Measurements from ENCODE around the gene F11R.
"Not testable (repeated sequence)": the region's sequence is repeated elsewhere in the genome, so short reads cannot be mapped to it uniquely, and the experiment has no call there.

Gene F11R

DNA sequence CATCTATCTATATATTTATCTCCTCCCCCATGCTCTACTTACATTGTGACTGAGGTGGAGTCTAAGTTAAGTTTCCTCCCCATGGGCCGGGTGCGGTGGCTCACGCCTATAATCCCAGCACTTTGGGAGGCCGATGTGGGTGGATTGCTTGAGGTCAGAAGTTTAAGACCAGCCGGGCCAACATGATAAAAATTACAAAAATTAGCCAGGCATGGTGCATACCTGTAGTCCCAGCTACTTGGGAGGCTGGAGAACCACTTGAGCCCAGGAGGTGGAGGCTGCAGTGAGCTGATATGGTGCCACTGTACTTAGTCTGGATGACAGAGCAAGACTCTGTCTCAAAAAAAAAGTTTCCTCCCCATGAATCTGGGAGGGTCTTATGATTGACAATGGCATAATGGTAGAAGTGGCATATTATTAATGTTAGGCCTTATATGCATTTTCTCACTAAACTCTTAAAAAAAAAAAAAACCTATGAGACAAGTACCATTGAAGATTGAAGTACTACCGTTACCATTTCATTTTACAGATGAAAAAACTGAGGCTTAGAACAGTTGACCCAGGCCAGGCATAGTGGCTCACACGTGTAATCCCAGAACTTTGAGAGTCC lies 11.2 kb downstream of the F11R start:
- no peak for DNase-seq

- no peak for DNase-seq
Measured at GRCh38 chr1:161008869-161009510, 12.0 kb downstream of the F11R start.

GRCh38 chr1:161007369-161007768 lies 13.6 kb downstream of the F11R start:
- no peak for DNase-seq

DNA sequence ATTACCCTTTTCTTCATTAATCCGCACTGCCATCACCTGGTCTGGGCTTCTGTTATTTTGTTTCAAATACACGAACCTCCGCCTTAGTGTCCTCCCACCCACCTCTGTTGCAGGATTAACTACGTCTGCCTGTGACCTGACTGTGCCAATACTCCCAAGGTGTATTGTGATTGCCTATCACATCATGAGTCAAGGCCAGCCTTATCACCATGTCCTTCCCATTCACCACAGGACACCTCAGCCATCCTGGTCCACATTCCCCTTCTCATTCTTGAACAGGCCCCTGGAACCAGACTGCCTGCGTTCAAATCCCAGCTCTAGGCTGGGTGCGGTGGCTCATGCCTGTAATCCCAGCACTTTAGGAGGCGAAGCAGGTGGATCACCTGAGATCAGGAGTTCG lies 14.4 kb downstream of the F11R start:
- no peak for DNase-seq

DNA sequence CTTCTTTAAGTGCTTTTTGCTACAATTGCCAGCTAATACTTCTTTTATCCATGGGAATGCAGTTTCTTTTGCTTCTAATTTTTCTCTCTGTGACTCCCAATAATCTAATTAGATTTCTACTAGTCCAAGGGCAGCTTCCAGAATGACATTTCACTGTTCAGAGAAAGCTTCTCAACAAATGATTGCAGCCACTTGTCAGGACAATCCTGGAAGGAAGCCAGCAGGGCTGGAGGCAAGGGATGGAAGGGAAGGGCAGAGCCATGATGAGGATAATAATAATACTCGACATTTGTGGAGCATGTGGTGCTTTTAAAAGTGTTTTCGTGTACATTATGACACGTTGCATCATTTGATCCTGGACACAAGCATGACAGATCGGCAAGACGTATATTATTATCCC lies 19.4 kb downstream of the F11R start:
- no peak for DNase-seq

- DNase-seq, result no peak
Measured at GRCh38 chr1:161000736-161001480, 20.0 kb downstream of the F11R start.

GRCh38 chr1:160999376-160999775 lies 21.6 kb downstream of the F11R start:
- DNase-seq, result no peak

- DNase-seq, result peak; percentile 62
Measured at GRCh38 chr1:160997323-160998038, 23.5 kb downstream of the F11R start.

DNA sequence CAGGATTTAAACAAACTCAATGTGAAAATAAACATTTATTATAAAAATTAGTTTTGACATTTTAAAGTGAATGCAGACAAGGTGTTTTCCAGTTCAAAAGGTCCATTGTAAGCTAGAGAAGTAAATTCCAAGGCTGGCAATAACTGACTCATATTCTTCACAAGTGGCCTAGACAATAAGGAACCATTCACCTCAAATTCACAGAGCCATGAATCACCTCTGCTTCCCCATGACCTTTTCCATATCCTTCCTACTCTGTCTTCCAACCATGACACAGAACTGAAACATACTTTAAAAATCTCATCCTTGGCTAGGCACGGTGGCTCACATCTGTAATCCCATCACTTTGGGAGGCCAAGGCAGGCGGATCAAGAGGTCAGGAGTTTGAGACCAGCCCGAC lies 24.8 kb downstream of the F11R start:
- no peak for DNase-seq

DNA sequence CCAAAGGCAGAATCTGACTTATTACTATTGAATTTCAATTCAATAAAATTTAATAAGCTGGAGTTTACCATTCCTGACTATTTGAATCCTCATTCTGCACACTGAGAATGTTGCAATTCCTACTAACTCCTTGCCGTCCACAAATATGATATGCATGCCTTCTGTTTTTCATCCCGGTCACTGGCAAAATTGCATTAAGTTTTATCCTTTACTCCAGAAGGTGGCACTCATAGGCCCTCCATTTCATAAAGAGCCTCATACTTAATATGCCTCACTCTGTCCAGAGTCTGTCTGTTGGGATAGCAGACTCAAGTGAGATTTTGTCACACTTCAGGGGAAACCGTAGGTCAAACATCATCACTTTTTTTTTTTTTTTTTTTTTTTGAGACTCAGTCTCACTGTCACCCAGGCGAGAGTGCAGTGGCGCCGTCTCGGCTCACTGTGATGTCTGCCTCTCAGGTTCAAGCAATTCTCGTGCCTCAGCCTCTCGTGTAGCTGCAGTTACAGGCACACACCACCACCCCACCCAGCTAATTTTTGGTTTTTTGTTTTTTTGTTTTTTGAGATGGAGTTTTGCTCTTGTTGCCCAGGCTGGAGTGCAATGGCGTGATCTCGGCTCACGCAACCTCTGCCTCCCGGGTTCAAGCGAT lies 27.3 kb downstream of the F11R start:
- no peak for DNase-seq

GRCh38 chr1:160992036-160992435 lies 28.9 kb downstream of the F11R start:
- not testable (repeated sequence) for DNase-seq

- no peak for DNase-seq
Measured at GRCh38 chr1:160987359-160988050, 33.4 kb downstream of the F11R start.

- no peak for DNase-seq
Measured at GRCh38 chr1:160985723-160986122, 35.2 kb downstream of the F11R start.

- no peak for DNase-seq
Measured at GRCh38 chr1:160981584-160982411, 39.2 kb downstream of the F11R start.

DNA sequence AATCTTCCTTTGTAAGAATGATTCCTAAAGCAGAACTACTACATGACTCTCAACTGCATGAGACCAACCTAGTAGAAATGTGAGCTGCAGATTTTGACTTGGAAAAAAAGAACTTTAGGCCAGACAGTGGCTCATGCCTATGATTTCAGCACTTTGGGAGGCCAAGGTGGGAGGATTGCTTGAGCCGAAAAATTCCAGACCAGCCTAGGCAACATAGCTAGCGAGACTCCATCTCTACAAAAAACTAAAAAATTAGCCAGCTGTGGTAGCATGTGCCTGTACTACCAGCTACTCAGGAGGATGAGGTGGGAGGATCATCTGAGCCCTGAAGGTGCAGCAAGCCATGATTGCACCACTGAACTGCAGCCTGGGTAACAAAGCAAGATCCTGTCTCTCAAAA lies 41.7 kb downstream of the F11R start:
- no peak for DNase-seq

DNA sequence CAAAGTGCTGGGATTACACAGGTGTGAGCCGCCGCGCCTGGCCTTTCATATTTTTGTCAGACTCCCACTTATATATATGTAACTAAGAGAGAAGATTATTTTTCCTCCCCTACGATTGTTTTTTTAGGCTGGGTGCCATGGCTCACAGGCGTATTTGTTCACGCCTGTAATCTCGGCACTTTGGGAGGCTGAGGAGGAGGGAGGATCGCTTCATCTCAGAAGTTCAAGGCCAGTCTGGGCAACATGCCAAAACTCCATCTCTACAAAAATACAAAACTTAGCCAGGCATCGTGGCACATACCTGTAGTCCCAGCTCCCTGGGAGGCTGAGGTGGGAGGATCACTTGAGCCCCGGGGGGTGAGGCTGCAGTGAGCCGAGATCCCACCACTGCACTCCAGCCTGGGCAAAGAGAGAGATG lies 42.4 kb downstream of the F11R start:
- DNase-seq, result no peak

DNA sequence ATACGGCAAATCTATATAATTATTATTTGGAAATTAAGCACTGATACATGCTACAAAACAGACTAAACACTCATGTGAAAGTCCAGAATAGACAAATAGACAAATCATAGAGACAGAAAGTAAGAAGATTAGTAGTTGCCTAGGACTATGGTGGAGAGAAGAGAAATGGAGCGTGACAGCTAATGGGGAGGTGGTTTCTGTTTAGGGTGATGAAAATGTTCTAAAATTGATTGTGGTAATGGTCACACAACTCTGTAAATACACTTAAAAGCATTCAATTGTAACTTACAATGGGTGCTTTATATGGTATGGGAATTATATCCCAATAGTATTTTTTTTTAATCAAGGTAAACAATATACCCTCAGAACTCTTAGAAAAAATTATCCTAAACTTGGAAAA lies 45.9 kb downstream of the F11R start:
- no peak for DNase-seq

- no peak for DNase-seq
Measured at GRCh38 chr1:160973491-160973890, 47.5 kb downstream of the F11R start.

DNA sequence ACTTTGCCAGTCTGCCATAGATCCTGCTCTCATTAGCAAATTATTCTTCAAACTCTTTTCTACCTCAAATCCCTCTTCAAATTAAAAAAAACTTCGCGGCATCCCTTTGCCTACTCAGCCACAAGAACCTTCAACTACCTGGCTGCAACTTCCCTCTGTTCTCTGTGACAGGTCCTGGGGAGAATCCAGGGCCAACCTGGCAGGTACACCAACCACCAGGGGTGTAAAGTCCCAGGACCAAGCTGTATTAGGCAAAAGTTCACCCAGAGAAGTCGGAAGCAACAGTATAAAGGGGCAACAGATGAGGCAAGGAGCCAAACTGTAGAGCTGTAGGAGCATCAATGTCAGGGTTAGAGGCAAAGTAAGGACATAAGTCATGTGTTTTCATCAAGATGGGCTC lies 48.0 kb downstream of the F11R start:
- DNase-seq, result no peak

DNA sequence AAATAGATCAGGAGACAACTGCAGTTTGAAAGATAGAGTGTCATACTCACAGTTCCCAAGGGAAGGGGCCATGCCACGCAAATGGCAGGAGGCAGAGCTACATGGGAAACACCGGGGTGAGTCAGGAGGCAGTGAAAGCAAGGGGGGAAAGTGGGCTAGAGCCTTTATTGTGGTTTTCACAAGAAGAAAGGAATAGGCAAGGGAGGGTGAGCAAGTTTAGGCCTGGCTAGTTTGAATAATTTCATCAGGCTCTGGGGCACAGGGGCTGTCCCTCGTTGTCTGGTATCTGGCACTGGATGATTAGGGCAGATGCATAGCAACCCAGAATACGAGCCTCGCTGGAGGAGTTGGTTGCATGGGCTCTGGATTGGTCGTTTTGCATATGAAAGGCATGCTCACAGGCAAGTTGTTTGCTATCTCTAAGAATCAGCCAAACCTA lies 49.3 kb downstream of the F11R start:
- DNase-seq, result no peak

DNA sequence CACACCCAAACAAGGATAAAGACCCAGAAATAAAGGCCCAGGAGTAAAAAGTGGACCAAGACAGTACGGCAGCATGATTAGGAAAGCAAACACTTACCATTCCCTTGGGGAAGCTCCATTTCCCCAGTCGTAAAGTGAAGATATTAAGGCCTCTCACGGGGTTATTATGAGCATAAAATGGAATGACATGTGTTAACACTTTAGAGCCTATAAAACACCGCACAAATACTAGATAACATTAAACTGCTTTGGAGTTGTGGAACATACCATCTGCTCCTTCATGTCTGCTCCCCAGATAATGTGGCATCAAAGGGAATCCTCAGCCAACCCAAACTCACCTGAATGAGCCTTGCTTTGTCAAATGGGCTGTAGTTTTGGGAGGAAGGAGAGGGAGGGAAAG lies 57.4 kb downstream of the F11R start:
- no peak for DNase-seq

DNA sequence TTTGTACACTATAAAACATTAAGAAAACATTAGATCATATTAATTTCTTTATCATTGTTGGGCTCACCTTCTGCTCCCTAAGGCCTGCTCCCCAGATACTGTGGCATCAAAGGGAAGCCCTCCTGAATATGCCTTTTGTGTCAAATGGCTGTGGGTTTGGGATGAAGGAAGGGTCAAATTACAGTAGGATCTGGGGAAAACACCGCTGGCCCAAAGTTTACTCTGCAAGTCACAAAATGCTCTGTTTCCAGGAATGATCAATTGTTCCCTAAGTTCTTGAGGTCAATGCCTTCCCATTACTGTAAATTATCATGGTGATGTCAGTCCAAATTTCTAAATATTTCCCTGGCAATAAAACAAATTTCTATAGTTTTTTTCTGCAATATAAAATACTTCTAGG lies 59.5 kb downstream of the F11R start:
- no peak for DNase-seq
